B cell (primary cell): Measurements from ENCODE around the gene STYXL1.

ENCODE experiments used
- CTCF ChIP-seq: fragments of 200-600 bp; IDR thresholded peaks from one replicate; pipeline ENCODE4 v1.8.0; 2022; ENCODE audit warnings: antibody characterized with exemption, mild to moderate bottlenecking
- EZH2 ChIP-seq: IDR thresholded peaks from 2 replicates; pipeline ENCODE4 v1.6.1; 2012; ENCODE audit warnings: borderline replicate concordance, low read depth, mild to moderate bottlenecking, moderate library complexity, low read length; ENCODE audit not compliant: insufficient read depth, poor library complexity, severe bottlenecking

- TF ChIP-seq CTCF (no peak), EZH2 (no peak)
These were observed 45.7 kb downstream of the STYXL1 start for GRCh38 chr7:76002139-76002538.
